HCT116 (cell line): ENCODE results near the gene EID1. TPM values are rescaled to one million over a fixed set of nuclear protein-coding genes. Genes with fewer than 3 reads are reported as not detected.
"Not testable (repeated sequence)": the region's sequence is repeated elsewhere in the genome, so short reads cannot be mapped to it uniquely, and the experiment has no call there.

Source experiments
- ATAC-seq: fragments of 200-7000 bp; cut with Tn5 transposase; 2 replicates; pipeline ENCODE4 v1.9.1; 2020; ENCODE audit warnings: mild to moderate bottlenecking, moderate library complexity
- BruUV-seq: library from RNA; stranded (reverse); fragments of 400-500 nt; replicated peaks from 2 replicates; lab custom pipeline; 2021; lab: Mats Ljungman, UMichigan
- CTCF ChIA-PET: fragments of 300-600 bp; sonication (Branson Sonifier 250); formaldehyde crosslinking; loops from one replicate; lab custom pipeline; 2021; ENCODE audit warnings: antibody characterized with exemption; lab: Charles Lee
- POLR2A ChIA-PET: fragments of 300-600, 350-600 bp; sonication (Branson Sonifier 250); formaldehyde crosslinking; loops from one replicate; lab custom pipeline; 2021; ENCODE audit warnings: antibody characterized with exemption; lab: Charles Lee
- RAD21 ChIA-PET, 2 experiments: fragments of 300-600 bp; sonication (Branson Sonifier 250); formaldehyde crosslinking; loops; one replicate each; lab custom pipeline; 2023; ENCODE audit warnings: low total read pairs in 2 of 2; ENCODE audit not compliant: uncharacterized antibody in 2 of 2, unreplicated experiment in 2 of 2, low non-redundant PET in 1 of 2; lab: Charles Lee
- DNase-seq: peaks from one replicate; pipeline ENCODE4 v3.0.0-alpha.2; 2010; ENCODE audit warnings: low read depth, low spot score
- H2AFZ ChIP-seq: fragments of 200-600 bp; shearing (Covaris generic), sonication (generic); 2 replicates; pipeline ENCODE4 v1.6.1; 2017; ENCODE audit warnings: low read depth, mixed run types, mixed read lengths, antibody characterized with exemption, low read length; ENCODE audit not compliant: poor library complexity, severe bottlenecking
- H3K27ac ChIP-seq: 2 replicates; pipeline ENCODE4 v1.5.1; 2012; ENCODE audit warnings: low read depth, low read length
- H3K27me3 ChIP-seq: fragments of 200-600 bp; sonication (generic); 2 replicates; pipeline ENCODE4 v1.6.1; 2016; ENCODE audit warnings: mixed run types, low read length, mixed read lengths; ENCODE audit not compliant: insufficient read depth
- H3K36me3 ChIP-seq, 2 experiments: fragments of 200-500 bp in 1 of 2; fragments of 200-600 bp in 1 of 2; sonication (Bioruptor generic) in 1 of 2; sonication (generic) in 1 of 2; 2 replicates each; pipeline versions ENCODE4 v1.5.1 to v1.6.1; 2014 to 2016; ENCODE audit warnings: low read length in 2 of 2, inconsistent platforms in 1 of 2, mixed read lengths in 1 of 2, mixed run types in 1 of 2; ENCODE audit not compliant: insufficient read depth in 2 of 2, control insufficient read depth in 1 of 2
- H3K4me1 ChIP-seq, 2 experiments: fragments of 200-600 bp in 1 of 2; sonication (generic) in 1 of 2; 2 replicates each; pipeline versions ENCODE4 v1.5.1 to v1.6.1; 2012 to 2017; ENCODE audit warnings: low read length in 2 of 2, inconsistent platforms in 1 of 2, mild to moderate bottlenecking in 1 of 2, mixed read lengths in 1 of 2, mixed run types in 1 of 2, moderate library complexity in 1 of 2; ENCODE audit not compliant: insufficient read depth in 2 of 2, control insufficient read depth in 1 of 2
- H3K4me2 ChIP-seq: fragments of 200-600 bp; sonication (generic); 2 replicates; pipeline ENCODE4 v1.6.1; 2017; ENCODE audit warnings: mixed run types, low read length, mixed read lengths
- H3K4me3 ChIP-seq, 2 experiments: fragments of 200-600 bp in 1 of 2; sonication (generic) in 1 of 2; replicated peaks in 1 of 2; 2 replicates each; pipeline ENCODE4 v1.5.1; 2011 to 2016; ENCODE audit warnings: low read length in 2 of 2, control low read depth in 1 of 2, low read depth in 1 of 2, mild to moderate bottlenecking in 1 of 2, mixed read lengths in 1 of 2, mixed run types in 1 of 2
- H3K79me2 ChIP-seq: fragments of 200-600 bp; sonication (generic); 2 replicates; pipeline ENCODE4 v1.6.1; 2017; ENCODE audit warnings: mild to moderate bottlenecking, mixed run types, low read length, moderate library complexity, mixed read lengths; ENCODE audit not compliant: insufficient read depth
- H3K9ac ChIP-seq: fragments of 200-600 bp; sonication (generic); 2 replicates; pipeline ENCODE4 v1.6.1; 2016; ENCODE audit warnings: low read length, mixed read lengths
- H3K9me2 ChIP-seq: fragments of 200-600 bp; sonication (generic), shearing (Covaris generic); 2 replicates; pipeline ENCODE4 v1.6.1; 2017; ENCODE audit warnings: mixed run types, mild to moderate bottlenecking, moderate library complexity; ENCODE audit not compliant: insufficient read depth
- H3K9me3 ChIP-seq, 2 experiments: fragments of 200-500 bp in 1 of 2; fragments of 200-600 bp in 1 of 2; sonication (Bioruptor generic) in 1 of 2; sonication (generic) in 1 of 2; 2 replicates each; pipeline ENCODE4 v1.6.1; 2014 to 2017; ENCODE audit warnings: low read length in 2 of 2, mixed read lengths in 2 of 2, inconsistent platforms in 1 of 2, low read depth in 1 of 2, mild to moderate bottlenecking in 1 of 2, mixed run types in 1 of 2, moderate library complexity in 1 of 2; ENCODE audit not compliant: control insufficient read depth in 1 of 2, insufficient read depth in 1 of 2
- H4K20me1 ChIP-seq: fragments of 200-600 bp; sonication (generic), shearing (Covaris generic); 2 replicates; pipeline ENCODE4 v1.6.1; 2017; ENCODE audit warnings: mixed run types, mild to moderate bottlenecking, moderate library complexity; ENCODE audit not compliant: insufficient read depth
- EZH2 ChIP-seq: fragments of 200-600 bp; sonication (generic); IDR thresholded peaks from 2 replicates; pipeline ENCODE4 v1.6.1; 2017; ENCODE audit warnings: antibody characterized with exemption, mixed run types
- FOSL1 ChIP-seq: IDR thresholded peaks from 2 replicates; pipeline ENCODE4 v1.6.1; 2012; ENCODE audit warnings: low read depth
- POLR2AphosphoS5 ChIP-seq: IDR thresholded peaks from 2 replicates; pipeline ENCODE4 v1.6.1; 2011; ENCODE audit warnings: mild to moderate bottlenecking, low read depth, low read length, moderate library complexity
- RAD21 ChIP-seq: IDR thresholded peaks from 2 replicates; pipeline ENCODE4 v1.6.1; 2012; ENCODE audit warnings: low read depth, mild to moderate bottlenecking
- SP1 ChIP-seq: IDR thresholded peaks from 2 replicates; pipeline ENCODE4 v1.6.1; 2012; ENCODE audit warnings: low read depth
- TCF7L2 ChIP-seq: IDR thresholded peaks from 2 replicates; pipeline ENCODE4 v1.7.0; 2011; ENCODE audit warnings: borderline replicate concordance, inconsistent platforms; ENCODE audit not compliant: insufficient read depth, insufficient read length; ENCODE audit errors: extremely low read depth
- ZNF274 ChIP-seq: fragments of 200-500 bp; sonication (Bioruptor generic); IDR thresholded peaks from 2 replicates; pipeline ENCODE4 v1.6.1; 2014; ENCODE audit warnings: mild to moderate bottlenecking, low read depth, low read length, inconsistent platforms
- intact Hi-C: fragments of 100-400 bp; cut with micrococcal nuclease; formaldehyde crosslinking; loops from 2 replicates; pipeline ENCODE4 v1.10.0; 2022
- total RNA-seq: library from RNA; stranded (reverse); gene quantifications from one replicate; pipeline ENCODE4 v1.2.1, GENCODE V29; 2021; ENCODE audit not compliant: unreplicated experiment
- TF ChIP-seq, protein P1 (sequence below), 3 experiments: fragments of 200-600 bp in 1 of 3; sonication (generic) in 1 of 3; IDR thresholded peaks in 2 of 3; conservative IDR thresholded peaks in 1 of 3; 2 replicates each; pipeline ENCODE4 v1.5.1; 2012 to 2017; ENCODE audit warnings: low read depth in 2 of 3, low read length in 2 of 3, antibody characterized with exemption in 1 of 3, borderline replicate concordance in 1 of 3, control low read depth in 1 of 3, mild to moderate bottlenecking in 1 of 3, mixed read lengths in 1 of 3, mixed run types in 1 of 3, moderate library complexity in 1 of 3; ENCODE audit not compliant: insufficient read depth in 1 of 3

The EID1 gene
- total RNA-seq, 1 experiment from 2014 or later = 68.6 TPM

- TF ChIP-seq SP1 = no peak
- no peak for TF ChIP-seq FOSL1
- TF ChIP-seq ZNF274 = no peak
- no peak for TF ChIP-seq EZH2
Measured at GRCh38 chr15:48851956-48852355, 26.0 kb upstream of the EID1 start (continued).

DNA sequence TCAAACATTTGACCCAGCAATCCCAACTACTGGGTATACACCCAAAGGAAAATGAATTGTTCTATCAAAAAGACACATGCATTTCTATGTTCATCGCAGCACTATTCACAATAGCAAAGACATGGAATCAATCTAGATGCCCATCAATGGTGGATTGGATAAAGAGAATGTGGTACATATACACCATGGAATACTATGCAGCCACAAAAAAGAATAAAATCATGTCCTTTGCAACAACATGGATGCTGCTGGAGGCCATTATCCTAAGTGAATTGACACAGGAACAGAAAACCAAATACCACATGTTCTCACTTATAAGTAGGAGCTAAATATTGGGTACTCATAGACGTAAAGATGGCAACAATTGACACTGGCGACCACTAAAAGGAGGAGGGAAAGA, 23.5 kb upstream of the EID1 start:
- H3K36me3 ChIP-seq, H3K9me2 ChIP-seq, ATAC-seq, H2AFZ ChIP-seq, H3K79me2 ChIP-seq, CTCF ChIA-PET, H3K27me3 ChIP-seq, H3K4me2 ChIP-seq, RAD21 ChIA-PET, H4K20me1 ChIP-seq, H3K4me3 ChIP-seq, H3K27ac ChIP-seq, POLR2A ChIA-PET, DNase-seq, H3K9ac ChIP-seq, H3K9me3 ChIP-seq, BruUV-seq, intact Hi-C loops: not testable (repeated sequence)
- H3K4me1 ChIP-seq = peaks cover 8 to 12% of the 10 kb centered on the region in 2 experiments; a peak in 3 of 4 replicates

DNA sequence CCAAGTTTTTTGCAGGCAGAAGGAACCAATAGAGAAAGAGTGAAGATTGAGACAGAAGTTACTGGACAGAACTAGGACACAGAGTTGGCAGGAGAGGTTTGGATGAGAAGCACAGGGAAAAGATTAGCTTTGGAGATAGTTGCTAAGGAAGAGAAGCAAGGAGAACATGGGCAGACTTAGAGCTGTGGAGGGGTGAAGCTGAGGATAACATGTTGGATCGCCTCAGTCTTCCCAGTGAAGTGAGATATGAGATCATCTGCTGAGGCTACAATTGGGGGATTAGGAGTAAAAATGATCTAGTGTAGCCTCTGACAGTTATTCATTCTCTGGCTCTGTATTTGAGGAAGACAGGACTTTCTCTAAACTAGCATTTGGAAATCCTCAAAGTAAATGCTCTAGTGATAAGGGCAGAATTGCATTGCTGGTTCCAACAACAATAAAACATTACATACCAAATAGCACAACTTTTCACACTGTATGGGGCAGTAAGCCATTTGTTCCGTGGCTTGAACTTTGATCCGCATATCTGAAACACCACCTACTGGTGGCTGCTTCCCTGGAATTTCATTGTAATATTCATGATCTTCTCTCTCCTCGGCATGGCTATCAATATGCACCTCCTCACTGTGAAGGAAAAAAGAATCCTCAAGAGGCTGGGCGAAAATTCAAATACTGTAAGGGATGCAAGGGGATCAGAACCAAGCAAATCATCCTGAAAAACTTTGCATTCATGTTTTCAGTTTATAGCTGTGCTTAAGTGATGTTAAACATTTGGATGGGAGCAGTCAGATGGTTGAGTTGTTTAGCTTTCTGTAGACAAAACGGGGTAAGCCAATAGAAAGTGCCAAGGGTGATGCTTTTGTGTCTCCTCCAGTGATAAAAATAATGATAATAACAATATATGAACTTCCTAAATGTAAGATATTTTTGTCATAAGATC, 22.2 kb upstream of the EID1 start:
- RAD21 ChIA-PET = no interaction called here
- POLR2A ChIA-PET = no interaction called here
- intact Hi-C loops = loop anchor here (1.0 kb wide), 1 partner anchor 497 kb away; no protein-coding TSS in a partner anchor

More for the DNA sequence above, 22.2 kb upstream of the EID1 start:
- Histone ChIP-seq H3K9me2 (no peaks in the 10 kb centered on the region), H3K27ac (no peak overlapping the region), H3K9me3 (no peaks in the 10 kb centered on the region), H3K27me3 (no peaks in the 10 kb centered on the region), H3K36me3 (no peaks in the 10 kb centered on the region), H3K4me2 (peak overlapping the region; percentile 33), H2AFZ (peak overlapping the region; percentile 86), H3K79me2 (no peaks in the 10 kb centered on the region), H3K4me3 (no peak overlapping the region; a peak in 1 of 4 replicates), H3K9ac (no peak overlapping the region), H4K20me1 (no peaks in the 10 kb centered on the region), H3K4me1 (peaks cover 8 to 12% of the 10 kb centered on the region in 2 experiments; a peak in 3 of 4 replicates)
- BruUV-seq = no TSS peak
- DNase-seq (peak; percentile 19), ATAC-seq (peak; percentile 96)
- CTCF ChIA-PET = interaction anchor here (0.8 to 2.1 kb wide), 5 partner anchors 11 to 519 kb away, joined by 3 to 11 read pairs (median 4); partner anchors contain the start of gene EID1
- TF ChIP-seq RAD21 (peak; percentile 60), POLR2AphosphoS5 (no peak), TCF7L2 (peak; percentile 43)
- TF ChIP-seq, protein P1, sequence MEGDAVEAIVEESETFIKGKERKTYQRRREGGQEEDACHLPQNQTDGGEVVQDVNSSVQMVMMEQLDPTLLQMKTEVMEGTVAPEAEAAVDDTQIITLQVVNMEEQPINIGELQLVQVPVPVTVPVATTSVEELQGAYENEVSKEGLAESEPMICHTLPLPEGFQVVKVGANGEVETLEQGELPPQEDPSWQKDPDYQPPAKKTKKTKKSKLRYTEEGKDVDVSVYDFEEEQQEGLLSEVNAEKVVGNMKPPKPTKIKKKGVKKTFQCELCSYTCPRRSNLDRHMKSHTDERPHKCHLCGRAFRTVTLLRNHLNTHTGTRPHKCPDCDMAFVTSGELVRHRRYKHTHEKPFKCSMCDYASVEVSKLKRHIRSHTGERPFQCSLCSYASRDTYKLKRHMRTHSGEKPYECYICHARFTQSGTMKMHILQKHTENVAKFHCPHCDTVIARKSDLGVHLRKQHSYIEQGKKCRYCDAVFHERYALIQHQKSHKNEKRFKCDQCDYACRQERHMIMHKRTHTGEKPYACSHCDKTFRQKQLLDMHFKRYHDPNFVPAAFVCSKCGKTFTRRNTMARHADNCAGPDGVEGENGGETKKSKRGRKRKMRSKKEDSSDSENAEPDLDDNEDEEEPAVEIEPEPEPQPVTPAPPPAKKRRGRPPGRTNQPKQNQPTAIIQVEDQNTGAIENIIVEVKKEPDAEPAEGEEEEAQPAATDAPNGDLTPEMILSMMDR (IDR thresholded peaks at IDR 0.05 in 2 of 3, conservative IDR thresholded peaks at IDR 0.05 in 1 of 3; ENCODE audit: borderline replicate concordance in 1 of 3, insufficient read depth in 1 of 3, low read depth in 2 of 3, low read length in 2 of 3) = peak; percentile 41 to 63 (median 62); a peak in 5 of 6 replicates
